Mesothelial cell of epicardium (in vitro differentiated cells): ENCODE measurements around the gene PNKP. TPM values are rescaled to one million over a fixed set of nuclear protein-coding genes. Genes with fewer than 3 reads are reported as not detected.

Source experiments
- DNase-seq, 2 experiments: peaks; one replicate each; pipeline ENCODE4 v3.0.0; 2021; ENCODE audit warnings: low spot score in 2 of 2; ENCODE audit not compliant: unreplicated experiment in 2 of 2
- H3K27ac Mint-ChIP-seq: 2 replicates; pipeline ENCODE4 v1.8.0; 2021; ENCODE audit warnings: mixed read lengths
- H3K27me3 Mint-ChIP-seq: 2 replicates; pipeline ENCODE4 v1.8.0; 2021; ENCODE audit warnings: low read depth, mixed read lengths
- H3K36me3 Mint-ChIP-seq: 2 replicates; pipeline ENCODE4 v1.8.0; 2021; ENCODE audit warnings: mixed read lengths
- H3K4me1 Mint-ChIP-seq: 2 replicates; pipeline ENCODE4 v1.8.0; 2021; ENCODE audit warnings: mixed read lengths
- H3K4me3 Mint-ChIP-seq: 2 replicates; pipeline ENCODE4 v1.8.0; 2021; ENCODE audit warnings: mild to moderate bottlenecking, moderate library complexity, mixed read lengths
- H3K9me3 Mint-ChIP-seq: 2 replicates; pipeline ENCODE4 v1.8.0; 2021; ENCODE audit warnings: mixed read lengths
- CTCF ChIP-seq: fragments of 200-600 bp; sonication (generic); IDR thresholded peaks from one replicate; pipeline ENCODE4 v1.5.0; 2021; ENCODE audit warnings: antibody characterized with exemption; ENCODE audit not compliant: unreplicated experiment
- total RNA-seq: library from RNA; stranded (reverse); gene quantifications from 3 replicates; pipeline ENCODE4 v1.2.1, GENCODE V29; 2021

PNKP gene
- total RNA-seq, 1 donor from 2014 or later, result 103 TPM

- Mint-ChIP-seq H3K27ac (no peak overlapping the region), H3K9me3 (no peaks in the 10 kb centered on the region), H3K4me3 (no peak overlapping the region), H3K27me3 (no peaks in the 10 kb centered on the region), H3K36me3 (peaks cover 12% of the 10 kb centered on the region), H3K4me1 (peaks cover 33% of the 10 kb centered on the region)
- no peak for DNase-seq
- TF ChIP-seq CTCF, result no peak
Measured at GRCh38 chr19:49863935-49864320, 3.4 kb downstream of the PNKP start.

- H3K4me3 Mint-ChIP-seq, result no peak overlapping the region
- H3K27me3 Mint-ChIP-seq, result no peaks in the 10 kb centered on the region
- peaks cover 12% of the 10 kb centered on the region for H3K36me3 Mint-ChIP-seq
- H3K9me3 Mint-ChIP-seq, result no peaks in the 10 kb centered on the region
- H3K4me1 Mint-ChIP-seq, result peaks cover 30% of the 10 kb centered on the region
- peak overlapping the region; percentile 1 for H3K27ac Mint-ChIP-seq
- TF ChIP-seq CTCF, result no peak
- DNase-seq, result no peak
Measured at GRCh38 chr19:49863254-49863934, 4.0 kb downstream of the PNKP start.

GRCh38 chr19:49862391-49863253 lies 4.8 kb downstream of the PNKP start:
- Mint-ChIP-seq H3K9me3 (no peaks in the 10 kb centered on the region), H3K36me3 (peaks cover 12% of the 10 kb centered on the region), H3K4me1 (peaks cover 29% of the 10 kb centered on the region), H3K27ac (no peak overlapping the region), H3K4me3 (no peak overlapping the region), H3K27me3 (no peaks in the 10 kb centered on the region)
- no peak for DNase-seq
- TF ChIP-seq CTCF, result no peak

- TF ChIP-seq CTCF, result no peak
- Mint-ChIP-seq H3K27me3 (no peaks in the 10 kb centered on the region), H3K9me3 (no peaks in the 10 kb centered on the region), H3K36me3 (peaks cover 12% of the 10 kb centered on the region), H3K4me1 (peaks cover 24% of the 10 kb centered on the region), H3K27ac (no peak overlapping the region), H3K4me3 (no peak overlapping the region)
- DNase-seq, result no peak
Measured at GRCh38 chr19:49861541-49862378, 5.6 kb downstream of the PNKP start.

- peaks cover 12% of the 10 kb centered on the region for H3K36me3 Mint-ChIP-seq
- no peak for TF ChIP-seq CTCF
- DNase-seq, result no peak
- peaks cover 17% of the 10 kb centered on the region for H3K4me1 Mint-ChIP-seq
- peak overlapping the region; percentile 83 for H3K27ac Mint-ChIP-seq
- no peaks in the 10 kb centered on the region for H3K9me3 Mint-ChIP-seq
- no peak overlapping the region for H3K4me3 Mint-ChIP-seq
- H3K27me3 Mint-ChIP-seq, result no peaks in the 10 kb centered on the region
Measured at GRCh38 chr19:49861107-49861506, 6.3 kb downstream of the PNKP start.
